DOHH2 (cell line): ENCODE data around the gene ZNRF4.

Experiments
- H3F3A ChIP-seq: fragments of 200-600 bp; sonication (generic), shearing (Covaris generic); 2 replicates; pipeline ENCODE4 v1.6.0; 2016; ENCODE audit warnings: antibody characterized with exemption, mild to moderate bottlenecking; ENCODE audit not compliant: control insufficient read depth, insufficient read depth
- H3K27ac ChIP-seq: fragments of 200-600 bp; sonication (generic); 2 replicates; pipeline ENCODE4 v1.5.1; 2014; ENCODE audit warnings: low read depth, mild to moderate bottlenecking, low read length, moderate library complexity
- H3K27me3 ChIP-seq: fragments of 200-600 bp; sonication (generic); 2 replicates; pipeline ENCODE4 v1.6.1; 2014; ENCODE audit warnings: mild to moderate bottlenecking, low read length, mixed read lengths; ENCODE audit not compliant: control insufficient read depth
- H3K36me3 ChIP-seq: fragments of 200-600 bp; sonication (generic); 2 replicates; pipeline ENCODE4 v1.6.1; 2014; ENCODE audit warnings: mild to moderate bottlenecking, low read length, moderate library complexity, mixed read lengths; ENCODE audit not compliant: control insufficient read depth
- H3K4me1 ChIP-seq: fragments of 200-600 bp; sonication (generic); 2 replicates; pipeline ENCODE4 v1.6.1; 2014; ENCODE audit warnings: mild to moderate bottlenecking, low read length, mixed read lengths; ENCODE audit not compliant: control insufficient read depth
- H3K4me2 ChIP-seq: fragments of 200-600 bp; sonication (generic); 2 replicates; pipeline ENCODE4 v1.6.0; 2014; ENCODE audit warnings: mild to moderate bottlenecking, low read length, moderate library complexity
- H3K4me3 ChIP-seq: fragments of 200-600 bp; sonication (generic); 2 replicates; pipeline ENCODE4 v1.5.1; 2014; ENCODE audit warnings: mild to moderate bottlenecking, low read length, mixed read lengths
- H3K79me2 ChIP-seq: fragments of 200-600 bp; sonication (generic); 2 replicates; pipeline ENCODE4 v1.6.1; 2014; ENCODE audit warnings: mild to moderate bottlenecking, low read length, mixed read lengths; ENCODE audit not compliant: control insufficient read depth
- H3K9me2 ChIP-seq: fragments of 200-600 bp; sonication (generic); replicated peaks from 2 replicates; pipeline ENCODE4 v1.6.1; 2014; ENCODE audit warnings: mild to moderate bottlenecking, low read length, mixed read lengths; ENCODE audit not compliant: control insufficient read depth
- H3K9me3 ChIP-seq: fragments of 200-600 bp; sonication (generic); 2 replicates; pipeline ENCODE4 v1.6.1; 2014; ENCODE audit warnings: antibody characterized with exemption, low read length, mixed read lengths; ENCODE audit not compliant: control insufficient read depth, insufficient read depth
- H4K20me1 ChIP-seq: fragments of 200-600 bp; sonication (generic); 2 replicates; pipeline ENCODE4 v1.6.0; 2014; ENCODE audit warnings: low read depth, mild to moderate bottlenecking, antibody characterized with exemption, low read length, moderate library complexity; ENCODE audit not compliant: control insufficient read depth, insufficient read depth
- CTCF ChIP-seq: fragments of 200-600 bp; sonication (generic); IDR thresholded peaks from one replicate; pipeline ENCODE4 v1.5.1; 2014; ENCODE audit warnings: antibody characterized with exemption, mild to moderate bottlenecking, low read depth, low read length; ENCODE audit not compliant: poor library complexity, severe bottlenecking
- EZH2phosphoT487 ChIP-seq: fragments of 200-600 bp; sonication (generic); IDR thresholded peaks from 2 replicates; pipeline ENCODE4 v1.6.1; 2017; ENCODE audit warnings: borderline replicate concordance, mild to moderate bottlenecking, antibody characterized with exemption, low read length, moderate library complexity, mixed read lengths

The ZNRF4 gene

GRCh38 chr19:5504114-5504513 lies 48.9 kb downstream of the ZNRF4 start:
- peaks cover 18% of the 10 kb centered on the region; the same call in 1 of the 2 replicates for H3K9me3 ChIP-seq
- H3K4me3 ChIP-seq: no peak overlapping the region
- no peaks in the 10 kb centered on the region for H3K79me2 ChIP-seq
- H4K20me1 ChIP-seq: no peaks in the 10 kb centered on the region
- H3K4me1 ChIP-seq: no peaks in the 10 kb centered on the region
- no peaks in the 10 kb centered on the region for H3F3A ChIP-seq
- TF ChIP-seq CTCF: peak; percentile 40
- no peak for TF ChIP-seq EZH2phosphoT487
- H3K27me3 ChIP-seq: no peaks in the 10 kb centered on the region
- H3K27ac ChIP-seq: no peak overlapping the region
- H3K4me2 ChIP-seq: no peak overlapping the region
- no peaks in the 10 kb centered on the region for H3K36me3 ChIP-seq
- H3K9me2 ChIP-seq: no peaks in the 10 kb centered on the region
